ENCODE data around the gene WFDC12.

Gene WFDC12

GRCh38 chr20:45077559-45077958 is 46.7 kb downstream of the WFDC12 start:
- peaks cover 18% of the 10 kb centered on the region for H3K79me1 ChIP-seq (replicated peaks; ENCODE audit: low read length, poor library complexity, severe bottlenecking)
- H3K4ac ChIP-seq (ENCODE audit: low read depth in 1 of 2, low read length in 2 of 2), result no peak overlapping the region
- no peak overlapping the region for H4K91ac ChIP-seq (ENCODE audit: low read length)
- no peak overlapping the region for H3K4me3 ChIP-seq (ENCODE audit: insufficient read depth in 1 of 2, low read depth in 1 of 2, low read length in 2 of 2)
- H3K27me3 ChIP-seq (ENCODE audit: control insufficient read depth in 1 of 2, insufficient read depth in 1 of 2, low read length in 2 of 2), result no peaks in the 10 kb centered on the region
- no peak overlapping the region for H2AFZ ChIP-seq (ENCODE audit: low read depth, low read length)
- no peak overlapping the region for H2BK15ac ChIP-seq (ENCODE audit: low read depth, poor library complexity, severe bottlenecking)
- H3K9me3 ChIP-seq (ENCODE audit: control insufficient read depth, low read length), result no peaks in the 10 kb centered on the region
- H2AK5ac ChIP-seq (ENCODE audit: low read length, severe bottlenecking), result no peak overlapping the region
- 92% methylated on average over 3 of the region's 3 CpGs for WGBS
- H3K9ac ChIP-seq (ENCODE audit: low read length), result no peak overlapping the region
- DNase-seq, result no peak
- H4K8ac ChIP-seq (ENCODE audit: low read length), result no peak overlapping the region
- no peak overlapping the region for H3K18ac ChIP-seq (ENCODE audit: low read depth in 1 of 2, low read length in 2 of 2)
- no peak overlapping the region for H2BK12ac ChIP-seq (ENCODE audit: low read length in 2 of 2)
- no peak overlapping the region for H3K23ac ChIP-seq (ENCODE audit: low read length in 2 of 2)
- H3K4me1 ChIP-seq (ENCODE audit: control insufficient read depth, insufficient read depth, low read depth, low read length), result peaks cover 1% of the 10 kb centered on the region
- peaks cover 14 to 50% of the 10 kb centered on the region in 2 experiments for H3K36me3 ChIP-seq (ENCODE audit: control insufficient read depth in 1 of 2, insufficient read depth in 2 of 2, low read depth in 1 of 2, low read length in 2 of 2)
- H3K4me2 ChIP-seq (ENCODE audit: low read length, poor library complexity, severe bottlenecking), result no peak overlapping the region
- no peak overlapping the region for H3K14ac ChIP-seq (ENCODE audit: low read length in 2 of 2)
- no peak overlapping the region for H3K27ac ChIP-seq (ENCODE audit: low read length, poor library complexity, severe bottlenecking)
- H2BK5ac ChIP-seq (ENCODE audit: low read depth, low read length, poor library complexity, severe bottlenecking), result no peak overlapping the region
- no peak overlapping the region for H2BK120ac ChIP-seq (ENCODE audit: low read depth, low read length)

All from mesenchymal stem cell (in vitro differentiated cells and primary cell).